H1 (cell line): Measurements from ENCODE around the gene BRD7. TPM values are rescaled to one million over a fixed set of nuclear protein-coding genes. Genes with fewer than 3 reads are reported as not detected.

Experiments used
- BACH1 ChIP-seq: IDR thresholded peaks from 2 replicates; pipeline ENCODE4 v1.6.1; 2012; ENCODE audit warnings: low read length, improper control_type of control experiment
- BRCA1 ChIP-seq: IDR thresholded peaks from 2 replicates; pipeline ENCODE4 v1.6.1; 2012; ENCODE audit warnings: low read depth, low read length, improper control_type of control experiment
- CHD7 ChIP-seq: fragments of 300-600 bp; sonication (generic); IDR thresholded peaks from 2 replicates; pipeline ENCODE4 v1.7.1; 2012; ENCODE audit warnings: low read length, moderate library complexity, mild to moderate bottlenecking, inconsistent platforms; ENCODE audit not compliant: insufficient replicate concordance
- KDM5A ChIP-seq: fragments of 200-600 bp; IDR thresholded peaks from 2 replicates; pipeline ENCODE4 v1.7.1; 2012; ENCODE audit warnings: mild to moderate bottlenecking, low read length, inconsistent platforms, mixed read lengths
- NANOG ChIP-seq: IDR thresholded peaks from 2 replicates; pipeline ENCODE4 v1.6.1; 2011; ENCODE audit warnings: low read length, low read depth, mild to moderate bottlenecking, inconsistent platforms; ENCODE audit not compliant: insufficient read depth, poor library complexity, severe bottlenecking
- POU5F1 ChIP-seq: IDR thresholded peaks from 2 replicates; pipeline ENCODE4 v1.6.1; 2011; ENCODE audit warnings: low read depth, mild to moderate bottlenecking, low read length, moderate library complexity
- RAD21 ChIP-seq, 2 experiments: IDR thresholded peaks in 1 of 2; conservative IDR thresholded peaks in 1 of 2; 2 replicates each; pipeline ENCODE4 v1.6.1; 2011; ENCODE audit warnings: low read depth in 2 of 2, low read length in 2 of 2, improper control_type of control experiment in 1 of 2, inconsistent platforms in 1 of 2, mild to moderate bottlenecking in 1 of 2, moderate library complexity in 1 of 2
- RXRA ChIP-seq: IDR thresholded peaks from 2 replicates; pipeline ENCODE4 v1.6.1; 2011; ENCODE audit warnings: low read depth, mild to moderate bottlenecking, low read length, moderate library complexity; ENCODE audit not compliant: insufficient read depth
- SP4 ChIP-seq: IDR thresholded peaks from 2 replicates; pipeline ENCODE4 v1.6.1; 2012; ENCODE audit warnings: low read length, inconsistent platforms
- USF2 ChIP-seq: IDR thresholded peaks from 2 replicates; pipeline ENCODE4 v1.6.1; 2011; ENCODE audit warnings: low read length, improper control_type of control experiment
- polyA plus RNA-seq, 7 experiments: library from polyadenylated mRNA; depleted of rRNA in 3 of 7; stranded (reverse) in 5 of 7; unstranded in 2 of 7; fragments of >200 nt in 5 of 7; fragments of 200-250 nt in 2 of 7; gene quantifications; 1 replicate in 5 of 7; 2 replicates in 1 of 7; 4 replicates in 1 of 7; pipeline versions ENCODE4 v1.2.1 to v1.2.3, GENCODE V29; 2011 to 2013; ENCODE audit warnings: missing spikeins in 2 of 7, mixed read lengths in 2 of 7
- total RNA-seq: library from RNA; stranded (reverse); fragmentation: NEBNext Ultra II Directional; extraction: Animal tissue kit (Norgen Biotek cat#: 25700); gene quantifications from 2 replicates; pipeline ENCODE4 v1.2.1, GENCODE V29; 2021

The BRD7 gene
- total and polyA plus RNA-seq, 2 of the 8 experiments (the other 6 are each of a cell fraction or from before 2014, with no cell fraction given) = 42.5 to 120 TPM

- TF ChIP-seq CHD7 = no peak
- no peak for TF ChIP-seq KDM5A
- TF ChIP-seq BRCA1 = no peak
- TF ChIP-seq RAD21 (IDR thresholded peaks at IDR 0.05 in 1 of 2, conservative IDR thresholded peaks at IDR 0.05 in 1 of 2; ENCODE audit: low read depth in 2 of 2, low read length in 2 of 2) = no peak
- TF ChIP-seq POU5F1 = no peak
- TF ChIP-seq NANOG = no peak
- no peak for TF ChIP-seq RXRA
- TF ChIP-seq USF2 = no peak
- no peak for TF ChIP-seq SP4
- TF ChIP-seq BACH1 = no peak
These were observed 63.2 kb downstream of the BRD7 start (continued) for GRCh38 chr16:50305441-50306061.
